Activated CD4-positive, alpha-beta memory T cell treated with anti-CD3 and anti-CD28 coated beads, Interleukin-2, amount 10 ng/mL, durations not matched to agents 7 days and 5 days (primary cell): ENCODE measurements around the gene IL1A. TPM values are rescaled to one million over a fixed set of nuclear protein-coding genes. Genes with fewer than 3 reads are reported as not detected.

Experiments used
- CTCF ChIA-PET: fragments of 350-600 bp; sonication (Branson Sonifier 250); formaldehyde crosslinking; loops from one replicate; lab custom pipeline; 2021; ENCODE audit warnings: antibody characterized with exemption, inconsistent platforms; lab: Charles Lee
- POLR2A ChIA-PET: fragments of 350-600 bp; sonication (Branson Sonifier 250); formaldehyde crosslinking; loops from one replicate; lab custom pipeline; 2021; ENCODE audit warnings: antibody characterized with exemption; lab: Charles Lee
- DNase-seq: peaks from one replicate; pipeline ENCODE4 v3.0.0-alpha.2; 2020
- H3K27ac Mint-ChIP-seq: one replicate; pipeline ENCODE4 v1.8.0; 2021; ENCODE audit warnings: mild to moderate bottlenecking, mixed read lengths
- H3K27me3 Mint-ChIP-seq: one replicate; pipeline ENCODE4 v1.8.0; 2021; ENCODE audit warnings: mixed read lengths
- H3K36me3 Mint-ChIP-seq: one replicate; pipeline ENCODE4 v1.8.0; 2021; ENCODE audit warnings: low read depth, mixed read lengths
- H3K4me1 Mint-ChIP-seq: one replicate; pipeline ENCODE4 v1.8.0; 2021; ENCODE audit warnings: mixed read lengths
- H3K4me3 Mint-ChIP-seq: one replicate; pipeline ENCODE4 v1.8.0; 2021; ENCODE audit warnings: mild to moderate bottlenecking, mixed read lengths
- H3K9me3 Mint-ChIP-seq: one replicate; pipeline ENCODE4 v1.8.0; 2021; ENCODE audit warnings: mixed read lengths
- total RNA-seq, 2 experiments: library from RNA; stranded (reverse); gene quantifications; one replicate each; pipeline ENCODE4 v1.2.3, GENCODE V29; 2021

The IL1A gene
- total RNA-seq, 2 experiments from 2014 or later, result 4.8 to 5.4 TPM

- Mint-ChIP-seq H3K36me3 (peaks cover 83% of the 10 kb centered on the region), H3K4me1 (peaks cover 62% of the 10 kb centered on the region), H3K9me3 (no peaks in the 10 kb centered on the region), H3K4me3 (no peak overlapping the region), H3K27ac (peak overlapping the region; percentile 74), H3K27me3 (no peaks in the 10 kb centered on the region)
- ChIA-PET CTCF (interaction anchor here (0.5 to 8.3 kb wide), 15 partner anchors 10 to 299 kb away, joined by 3 to 188 read pairs (median 6); no protein-coding TSS in a partner anchor), POLR2A (interaction anchor here (0.9 to 2.9 kb wide), 7 partner anchors 10 to 192 kb away, joined by 3 to 24 read pairs (median 7); no protein-coding TSS in a partner anchor)
- no peak for DNase-seq
These were observed 33.8 kb downstream of the IL1A start for GRCh38 chr2:112750560-112750843.

- ChIA-PET CTCF (interaction anchor here (0.5 to 8.3 kb wide), 32 partner anchors 9 to 300 kb away, joined by 3 to 188 read pairs (median 5); no protein-coding TSS in a partner anchor), POLR2A (interaction anchor here (0.7 to 2.9 kb wide), 13 partner anchors 10 to 213 kb away, joined by 3 to 24 read pairs (median 4); no protein-coding TSS in a partner anchor)
- Mint-ChIP-seq H3K27me3 (no peaks in the 10 kb centered on the region), H3K4me1 (peaks cover 57% of the 10 kb centered on the region), H3K36me3 (peaks cover 80% of the 10 kb centered on the region), H3K9me3 (no peaks in the 10 kb centered on the region), H3K27ac (peak overlapping the region; percentile 74), H3K4me3 (no peak overlapping the region)
- DNase-seq, result peak; percentile 86
These were observed 34.3 kb downstream of the IL1A start for GRCh38 chr2:112749755-112750559.

- Mint-ChIP-seq H3K36me3 (peaks cover 77% of the 10 kb centered on the region), H3K27me3 (no peaks in the 10 kb centered on the region), H3K4me1 (no peaks in the 10 kb centered on the region), H3K4me3 (no peak overlapping the region), H3K27ac (no peak overlapping the region), H3K9me3 (no peaks in the 10 kb centered on the region)
- POLR2A ChIA-PET, result interaction anchor here (0.6 to 1.6 kb wide), 6 partner anchors 9 to 144 kb away, joined by 3 to 7 read pairs (median 4); no protein-coding TSS in a partner anchor
- CTCF ChIA-PET, result interaction anchor here (1.6 to 6.1 kb wide), 4 partner anchors 9 to 201 kb away, joined by 3 to 40 read pairs (median 5); no protein-coding TSS in a partner anchor
- no peak for DNase-seq
These were observed 43.8 kb downstream of the IL1A start for GRCh38 chr2:112740527-112740926.

GRCh38 chr2:112737542-112738232 lies 46.6 kb downstream of the IL1A start:
- H3K4me3 Mint-ChIP-seq, result no peak overlapping the region
- H3K36me3 Mint-ChIP-seq, result peaks cover 64% of the 10 kb centered on the region
- no peaks in the 10 kb centered on the region for H3K9me3 Mint-ChIP-seq
- no peaks in the 10 kb centered on the region for H3K4me1 Mint-ChIP-seq
- POLR2A ChIA-PET, result interaction anchor here (1.0 kb wide), 1 partner anchor 90 kb away, joined by 3 read pairs; no protein-coding TSS in a partner anchor
- DNase-seq, result no peak
- CTCF ChIA-PET, result interaction anchor here (0.7 to 3.2 kb wide), 8 partner anchors 9 to 204 kb away, joined by 3 to 18 read pairs (median 4); no protein-coding TSS in a partner anchor
- no peaks in the 10 kb centered on the region for H3K27me3 Mint-ChIP-seq
- H3K27ac Mint-ChIP-seq, result no peak overlapping the region

- CTCF ChIA-PET, result interaction anchor here (1.0 kb wide), 1 partner anchor 208 kb away, joined by 3 read pairs; no protein-coding TSS in a partner anchor
- no peaks in the 10 kb centered on the region for H3K27me3 Mint-ChIP-seq
These were observed 50.4 kb downstream of the IL1A start for GRCh38 chr2:112733871-112734270.

GRCh38 chr2:112733456-112733855 lies 50.8 kb downstream of the IL1A start:
- H3K9me3 Mint-ChIP-seq, result no peaks in the 10 kb centered on the region
- CTCF ChIA-PET, result interaction anchor here (1.0 kb wide), 1 partner anchor 208 kb away, joined by 3 read pairs; no protein-coding TSS in a partner anchor
- POLR2A ChIA-PET, result interaction anchor here (1.1 kb wide), 1 partner anchor 28 kb away, joined by 3 read pairs; no protein-coding TSS in a partner anchor
- no peak overlapping the region for H3K4me3 Mint-ChIP-seq
- peaks cover 24% of the 10 kb centered on the region for H3K36me3 Mint-ChIP-seq
- H3K27ac Mint-ChIP-seq, result no peak overlapping the region
- peak; percentile 7 for DNase-seq
- no peaks in the 10 kb centered on the region for H3K27me3 Mint-ChIP-seq
- peaks cover 6% of the 10 kb centered on the region for H3K4me1 Mint-ChIP-seq

More at GRCh38 chr2:112733871-112734270, 50.4 kb downstream of the IL1A start:
- DNase-seq, result no peak
- POLR2A ChIA-PET, result interaction anchor here (1.1 kb wide), 1 partner anchor 28 kb away, joined by 3 read pairs; no protein-coding TSS in a partner anchor
- Mint-ChIP-seq H3K36me3 (peaks cover 27% of the 10 kb centered on the region), H3K4me1 (peaks cover 4% of the 10 kb centered on the region), H3K27ac (no peak overlapping the region), H3K4me3 (no peak overlapping the region), H3K9me3 (no peaks in the 10 kb centered on the region)

GRCh38 chr2:112731479-112731878 lies 52.8 kb downstream of the IL1A start:
- peaks cover 6% of the 10 kb centered on the region for H3K36me3 Mint-ChIP-seq
- POLR2A ChIA-PET, result no interaction called here
- H3K4me1 Mint-ChIP-seq, result peaks cover 20% of the 10 kb centered on the region
- no peak overlapping the region for H3K27ac Mint-ChIP-seq
- CTCF ChIA-PET, result interaction anchor here (0.6 to 9.0 kb wide), 5 partner anchors 22 to 211 kb away, joined by 3 to 175 read pairs (median 3); no protein-coding TSS in a partner anchor
- H3K9me3 Mint-ChIP-seq, result no peaks in the 10 kb centered on the region
- H3K27me3 Mint-ChIP-seq, result no peaks in the 10 kb centered on the region
- no peak for DNase-seq
- H3K4me3 Mint-ChIP-seq, result no peak overlapping the region

GRCh38 chr2:112730791-112731190 lies 53.5 kb downstream of the IL1A start:
- ChIA-PET POLR2A (interaction anchor here (0.7 kb wide), 1 partner anchor 67 kb away, joined by 3 read pairs; no protein-coding TSS in a partner anchor), CTCF (interaction anchor here (0.6 to 9.0 kb wide), 5 partner anchors 19 to 212 kb away, joined by 3 to 175 read pairs (median 3); no protein-coding TSS in a partner anchor)
- Mint-ChIP-seq H3K27ac (no peak overlapping the region), H3K4me1 (peaks cover 27% of the 10 kb centered on the region), H3K27me3 (no peaks in the 10 kb centered on the region), H3K9me3 (no peaks in the 10 kb centered on the region), H3K36me3 (peaks cover 4% of the 10 kb centered on the region), H3K4me3 (no peak overlapping the region)
- peak; percentile 2 for DNase-seq

- Mint-ChIP-seq H3K36me3 (peaks cover under 1% of the 10 kb centered on the region), H3K27me3 (no peaks in the 10 kb centered on the region), H3K4me3 (no peak overlapping the region), H3K27ac (no peak overlapping the region), H3K4me1 (peaks cover 27% of the 10 kb centered on the region), H3K9me3 (no peaks in the 10 kb centered on the region)
- ChIA-PET POLR2A (interaction anchor here (0.7 kb wide), 1 partner anchor 66 kb away, joined by 3 read pairs; no protein-coding TSS in a partner anchor), CTCF (interaction anchor here (1.0 to 9.0 kb wide), 7 partner anchors 9 to 212 kb away, joined by 3 to 175 read pairs (median 3); no protein-coding TSS in a partner anchor)
- DNase-seq, result no peak
These were observed 54.1 kb downstream of the IL1A start for GRCh38 chr2:112730216-112730615.

- Mint-ChIP-seq H3K27ac (no peak overlapping the region), H3K27me3 (no peaks in the 10 kb centered on the region), H3K36me3 (no peaks in the 10 kb centered on the region), H3K4me3 (no peak overlapping the region), H3K9me3 (no peaks in the 10 kb centered on the region), H3K4me1 (peaks cover 27% of the 10 kb centered on the region)
- CTCF ChIA-PET, result interaction anchor here (0.8 to 9.0 kb wide), 15 partner anchors 9 to 213 kb away, joined by 3 to 175 read pairs (median 5); no protein-coding TSS in a partner anchor
- peak; percentile 14 for DNase-seq
- POLR2A ChIA-PET, result no interaction called here
These were observed 55.7 kb downstream of the IL1A start for GRCh38 chr2:112728378-112729175.

- CTCF ChIA-PET, result interaction anchor here (0.8 to 9.0 kb wide), 18 partner anchors 9 to 214 kb away, joined by 3 to 175 read pairs (median 9); no protein-coding TSS in a partner anchor
- Mint-ChIP-seq H3K36me3 (no peaks in the 10 kb centered on the region), H3K27me3 (no peaks in the 10 kb centered on the region), H3K27ac (no peak overlapping the region), H3K4me1 (peaks cover 27% of the 10 kb centered on the region), H3K4me3 (no peak overlapping the region), H3K9me3 (no peaks in the 10 kb centered on the region)
- DNase-seq, result no peak
- POLR2A ChIA-PET, result interaction anchor here (1.5 to 4.5 kb wide), 3 partner anchors 11 to 128 kb away, joined by 4 to 33 read pairs (median 13); partner anchors contain the start of gene SLC20A1
These were observed 56.3 kb downstream of the IL1A start for GRCh38 chr2:112728029-112728362.
